Glutamatergic neuron (in vitro differentiated cells): Measurements from ENCODE around the gene LDLRAD2. TPM values are rescaled to one million over a fixed set of nuclear protein-coding genes. Genes with fewer than 3 reads are reported as not detected.
A peak's percentile ranks its signal among the peaks of the same experiment; 100 is the strongest.
"Not testable (repeated sequence)": the region's sequence is repeated elsewhere in the genome, so short reads cannot be mapped to it uniquely, and the experiment has no call there.

Experiments used
- DNase-seq: peaks from one replicate; pipeline ENCODE4 v3.0.0; 2022
- H3K27ac Mint-ChIP-seq: one replicate; pipeline ENCODE4 v1.8.0; 2020; ENCODE audit warnings: mild to moderate bottlenecking, mixed read lengths, inconsistent platforms; ENCODE audit not compliant: unreplicated experiment
- H3K27me3 Mint-ChIP-seq: one replicate; pipeline ENCODE4 v1.8.0; 2020; ENCODE audit warnings: mild to moderate bottlenecking, moderate library complexity, mixed read lengths, inconsistent platforms; ENCODE audit not compliant: unreplicated experiment
- H3K36me3 Mint-ChIP-seq: one replicate; pipeline ENCODE4 v1.8.0; 2020; ENCODE audit warnings: mild to moderate bottlenecking, mixed read lengths, inconsistent platforms; ENCODE audit not compliant: unreplicated experiment
- H3K4me1 Mint-ChIP-seq: one replicate; pipeline ENCODE4 v1.8.0; 2020; ENCODE audit warnings: mild to moderate bottlenecking, low read depth, mixed read lengths, inconsistent platforms; ENCODE audit not compliant: unreplicated experiment
- H3K4me3 Mint-ChIP-seq: one replicate; pipeline ENCODE4 v1.8.0; 2020; ENCODE audit warnings: mild to moderate bottlenecking, mixed read lengths, inconsistent platforms; ENCODE audit not compliant: unreplicated experiment
- H3K9me3 Mint-ChIP-seq: one replicate; pipeline ENCODE4 v1.8.0; 2020; ENCODE audit warnings: mild to moderate bottlenecking, moderate library complexity, mixed read lengths, inconsistent platforms; ENCODE audit not compliant: unreplicated experiment
- total RNA-seq: library from RNA; stranded (reverse); fragmentation: NEBNext Ultra II Directional; extraction: Animal tissue kit (Norgen Biotek cat#: 25700); gene quantifications from one replicate; pipeline ENCODE4 v1.2.1, GENCODE V29; 2021; ENCODE audit not compliant: unreplicated experiment
- TF ChIP-seq, protein P1 (sequence below): fragments of 200-600 bp; sonication (generic); IDR thresholded peaks from one replicate; pipeline ENCODE4 v1.5.0; 2021; ENCODE audit not compliant: partially characterized antibody, unreplicated experiment

Gene LDLRAD2
- total RNA-seq, 1 donor from 2014 or later = not detected

DNA sequence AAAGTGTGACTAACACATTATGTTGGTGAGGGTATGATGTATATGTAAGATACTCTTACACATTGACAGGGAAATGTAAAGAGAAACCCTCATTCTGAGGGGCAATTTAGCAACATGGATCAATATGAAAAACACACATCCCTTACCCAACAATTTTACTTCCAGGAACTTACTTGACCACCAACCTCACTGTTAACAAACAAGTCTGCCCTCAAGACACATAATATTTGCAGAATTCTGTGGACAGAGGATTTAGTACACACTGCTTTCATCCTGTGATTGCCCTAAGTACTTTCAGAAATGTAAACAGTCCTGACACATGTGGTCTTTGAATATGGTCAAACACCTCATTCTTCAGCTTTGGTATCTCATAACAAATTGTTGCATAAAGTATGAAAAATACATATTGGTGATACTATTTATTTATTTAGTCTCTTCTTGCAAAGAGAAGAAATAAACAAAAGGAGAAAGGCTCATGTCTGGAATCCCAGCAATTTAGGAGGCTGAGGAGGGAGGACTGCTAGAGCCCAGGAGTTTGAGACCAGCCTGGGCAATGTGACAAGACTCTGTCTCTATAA is 36.0 kb upstream of the LDLRAD2 start:
- TF ChIP-seq, protein P1, sequence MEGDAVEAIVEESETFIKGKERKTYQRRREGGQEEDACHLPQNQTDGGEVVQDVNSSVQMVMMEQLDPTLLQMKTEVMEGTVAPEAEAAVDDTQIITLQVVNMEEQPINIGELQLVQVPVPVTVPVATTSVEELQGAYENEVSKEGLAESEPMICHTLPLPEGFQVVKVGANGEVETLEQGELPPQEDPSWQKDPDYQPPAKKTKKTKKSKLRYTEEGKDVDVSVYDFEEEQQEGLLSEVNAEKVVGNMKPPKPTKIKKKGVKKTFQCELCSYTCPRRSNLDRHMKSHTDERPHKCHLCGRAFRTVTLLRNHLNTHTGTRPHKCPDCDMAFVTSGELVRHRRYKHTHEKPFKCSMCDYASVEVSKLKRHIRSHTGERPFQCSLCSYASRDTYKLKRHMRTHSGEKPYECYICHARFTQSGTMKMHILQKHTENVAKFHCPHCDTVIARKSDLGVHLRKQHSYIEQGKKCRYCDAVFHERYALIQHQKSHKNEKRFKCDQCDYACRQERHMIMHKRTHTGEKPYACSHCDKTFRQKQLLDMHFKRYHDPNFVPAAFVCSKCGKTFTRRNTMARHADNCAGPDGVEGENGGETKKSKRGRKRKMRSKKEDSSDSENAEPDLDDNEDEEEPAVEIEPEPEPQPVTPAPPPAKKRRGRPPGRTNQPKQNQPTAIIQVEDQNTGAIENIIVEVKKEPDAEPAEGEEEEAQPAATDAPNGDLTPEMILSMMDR = no peak
- DNase-seq = no peak
- no peaks in the 10 kb centered on the region for H3K9me3 Mint-ChIP-seq
- peaks cover 2% of the 10 kb centered on the region for H3K27me3 Mint-ChIP-seq
- no peaks in the 10 kb centered on the region for H3K4me1 Mint-ChIP-seq
- H3K27ac Mint-ChIP-seq = no peak overlapping the region
- no peak overlapping the region for H3K4me3 Mint-ChIP-seq
- H3K36me3 Mint-ChIP-seq = no peaks in the 10 kb centered on the region

DNA sequence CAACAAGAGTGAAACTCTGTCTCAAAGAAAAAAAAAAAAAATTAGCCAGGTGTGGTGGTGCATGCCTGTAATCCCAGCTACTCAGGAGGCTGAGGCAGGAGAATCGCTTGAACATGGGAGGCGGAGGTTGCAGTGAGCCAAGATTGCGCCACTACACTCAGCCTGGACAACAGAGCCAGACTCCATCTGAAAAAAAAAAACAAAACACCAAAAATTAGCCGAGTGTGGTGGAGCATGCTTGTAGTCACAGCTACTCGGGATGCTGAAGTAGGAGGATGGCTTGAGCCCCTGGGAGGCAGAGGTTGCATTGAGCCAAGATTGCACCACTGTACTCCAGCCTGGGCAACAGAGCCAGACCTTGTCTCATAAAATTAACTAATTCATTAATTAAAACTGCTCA is 35.1 kb upstream of the LDLRAD2 start:
- H3K27ac Mint-ChIP-seq, DNase-seq, H3K27me3 Mint-ChIP-seq, H3K4me1 Mint-ChIP-seq, H3K4me3 Mint-ChIP-seq, H3K9me3 Mint-ChIP-seq, H3K36me3 Mint-ChIP-seq: not testable (repeated sequence)

DNA sequence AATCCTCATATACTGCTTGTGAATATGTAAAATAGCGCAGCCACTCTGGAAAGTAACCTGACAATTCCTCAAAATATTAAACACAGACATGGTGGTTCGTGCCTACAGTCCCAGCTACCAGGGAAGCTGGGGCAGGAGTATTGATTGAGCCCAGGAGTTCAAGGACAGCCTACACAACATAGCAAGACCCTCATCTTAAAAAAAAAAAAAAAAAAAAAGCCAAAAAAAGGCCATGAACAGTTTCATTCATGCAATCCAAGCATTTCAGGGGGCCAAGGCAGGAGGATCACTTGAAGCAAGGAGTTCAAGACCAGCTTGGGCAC is 33.7 kb upstream of the LDLRAD2 start:
- Mint-ChIP-seq H3K27me3 (peaks cover 5% of the 10 kb centered on the region), H3K4me3 (no peak overlapping the region), H3K27ac (no peak overlapping the region)

DNA sequence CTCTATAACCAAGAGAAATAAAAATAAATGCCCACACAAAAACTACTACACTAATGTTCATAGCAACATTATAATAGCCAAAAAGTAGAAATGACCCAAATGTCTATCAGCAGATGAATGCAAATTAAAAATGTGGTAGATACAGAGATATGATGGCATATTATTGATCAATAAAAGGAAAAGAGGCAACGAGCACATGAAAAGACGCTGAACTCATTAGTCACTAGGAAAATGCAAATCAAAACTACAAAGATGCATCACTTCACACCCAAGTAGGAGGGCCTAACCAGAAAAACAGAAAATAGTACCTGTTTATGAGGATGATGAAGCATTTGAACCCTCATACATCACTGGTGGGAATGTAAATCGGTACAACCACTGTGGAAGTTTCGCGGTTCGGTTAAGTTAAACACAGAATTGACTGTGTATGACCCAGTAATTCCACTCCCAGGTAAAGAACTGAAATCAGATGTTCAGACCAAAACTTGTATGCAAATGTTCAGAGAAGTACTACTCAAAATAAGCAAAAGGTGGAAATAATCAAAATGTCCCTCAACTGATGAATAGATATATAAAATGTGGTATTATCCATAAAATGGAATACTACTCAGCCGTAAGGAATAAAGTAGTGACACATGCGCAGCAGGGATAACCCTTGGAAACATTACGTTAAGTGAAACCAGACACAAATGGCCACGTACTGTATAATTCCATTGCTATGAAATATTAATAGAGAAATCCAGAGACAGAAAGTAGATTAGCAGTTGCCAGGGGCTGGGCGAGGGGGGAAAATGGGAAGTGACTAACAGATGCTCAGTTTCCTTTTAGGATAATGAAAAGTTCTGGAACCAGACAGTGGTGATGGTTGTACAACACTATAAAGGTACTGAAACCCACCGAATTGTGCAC is 32.2 kb upstream of the LDLRAD2 start:
- Mint-ChIP-seq H3K9me3 (peaks cover 14% of the 10 kb centered on the region), H3K27ac (no peak overlapping the region), H3K4me3 (no peak overlapping the region), H3K36me3 (no peaks in the 10 kb centered on the region), H3K4me1 (peaks cover 5% of the 10 kb centered on the region), H3K27me3 (peaks cover 5% of the 10 kb centered on the region)
- TF ChIP-seq, protein P1 = no peak
- DNase-seq = no peak

More for the DNA sequence above, 33.7 kb upstream of the LDLRAD2 start:
- TF ChIP-seq, protein P1 = no peak
- Mint-ChIP-seq H3K9me3 (peaks cover 10% of the 10 kb centered on the region), H3K36me3 (no peaks in the 10 kb centered on the region), H3K4me1 (peaks cover 5% of the 10 kb centered on the region)
- no peak for DNase-seq

DNA sequence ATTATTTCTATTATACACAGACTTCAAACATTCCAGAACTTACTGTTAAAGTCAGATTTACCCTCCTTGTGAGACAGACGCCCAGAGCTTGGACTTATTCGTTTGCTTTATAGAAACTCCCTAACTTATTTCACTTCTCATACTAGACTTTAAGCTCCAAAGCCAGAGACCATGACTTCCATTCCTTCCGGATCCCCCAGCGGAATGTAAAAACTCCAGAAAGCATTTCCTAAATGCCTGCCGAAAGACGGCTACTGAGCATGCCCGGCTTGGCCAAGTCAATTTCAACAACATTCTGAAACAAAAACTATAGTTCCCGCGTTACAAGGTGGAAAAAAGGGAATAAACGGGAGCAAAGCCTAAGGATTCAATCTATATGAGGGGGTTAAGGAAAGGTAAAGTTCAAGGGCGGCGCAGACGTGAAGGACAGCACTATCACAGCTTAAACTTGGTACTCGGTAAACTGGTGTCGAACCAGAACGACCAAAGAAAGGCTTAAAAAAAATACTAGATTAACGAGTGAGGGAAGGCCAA is 30.2 kb upstream of the LDLRAD2 start:
- no peak for DNase-seq
- TF ChIP-seq, protein P1 = no peak
- H3K27me3 Mint-ChIP-seq = peaks cover 5% of the 10 kb centered on the region

More for the DNA sequence above, 30.2 kb upstream of the LDLRAD2 start:
- peaks cover 14% of the 10 kb centered on the region for H3K9me3 Mint-ChIP-seq
- peak overlapping the region; percentile 98 for H3K4me3 Mint-ChIP-seq
- H3K27ac Mint-ChIP-seq = peak overlapping the region; percentile 60
- peaks cover 5% of the 10 kb centered on the region for H3K4me1 Mint-ChIP-seq
- H3K36me3 Mint-ChIP-seq = no peaks in the 10 kb centered on the region
